ENCODE results near the gene LACC1.

DNA sequence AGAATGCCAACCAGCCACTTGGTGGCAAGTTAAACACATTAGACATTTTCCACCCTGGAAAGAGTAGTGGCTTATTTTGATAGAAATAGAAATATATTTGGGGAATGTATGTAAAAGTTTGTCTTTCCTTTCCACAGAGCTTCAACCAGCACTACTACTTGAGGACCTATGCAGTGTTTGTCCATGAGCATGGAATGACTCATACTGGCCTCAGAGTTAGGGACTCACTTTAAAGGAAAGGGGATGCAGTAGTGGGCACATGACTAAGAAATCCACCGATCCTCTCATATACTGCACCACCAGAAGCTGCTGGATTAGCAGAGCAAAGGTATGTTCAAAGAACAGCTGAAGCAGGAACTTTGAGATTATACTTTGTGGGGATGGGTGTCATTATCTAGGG is 62.6 kb downstream of the LACC1 start:
- TF ChIP-seq, protein P1, sequence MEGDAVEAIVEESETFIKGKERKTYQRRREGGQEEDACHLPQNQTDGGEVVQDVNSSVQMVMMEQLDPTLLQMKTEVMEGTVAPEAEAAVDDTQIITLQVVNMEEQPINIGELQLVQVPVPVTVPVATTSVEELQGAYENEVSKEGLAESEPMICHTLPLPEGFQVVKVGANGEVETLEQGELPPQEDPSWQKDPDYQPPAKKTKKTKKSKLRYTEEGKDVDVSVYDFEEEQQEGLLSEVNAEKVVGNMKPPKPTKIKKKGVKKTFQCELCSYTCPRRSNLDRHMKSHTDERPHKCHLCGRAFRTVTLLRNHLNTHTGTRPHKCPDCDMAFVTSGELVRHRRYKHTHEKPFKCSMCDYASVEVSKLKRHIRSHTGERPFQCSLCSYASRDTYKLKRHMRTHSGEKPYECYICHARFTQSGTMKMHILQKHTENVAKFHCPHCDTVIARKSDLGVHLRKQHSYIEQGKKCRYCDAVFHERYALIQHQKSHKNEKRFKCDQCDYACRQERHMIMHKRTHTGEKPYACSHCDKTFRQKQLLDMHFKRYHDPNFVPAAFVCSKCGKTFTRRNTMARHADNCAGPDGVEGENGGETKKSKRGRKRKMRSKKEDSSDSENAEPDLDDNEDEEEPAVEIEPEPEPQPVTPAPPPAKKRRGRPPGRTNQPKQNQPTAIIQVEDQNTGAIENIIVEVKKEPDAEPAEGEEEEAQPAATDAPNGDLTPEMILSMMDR (IDR thresholded peaks at IDR 0.05), result no peak
- TF ChIP-seq EZH2 (IDR thresholded peaks at IDR 0.05), result no peak

Data from neural progenitor cell (in vitro differentiated cells).